Neural cell (in vitro differentiated cells): ENCODE measurements around the gene TSPAN15. TPM values are rescaled to one million over a fixed set of nuclear protein-coding genes. Genes with fewer than 3 reads are reported as not detected.

ENCODE experiments used
- H2AFZ ChIP-seq: fragments of 200-600, 300-800 bp; sonication (generic), shearing (Covaris generic); 2 replicates; pipeline ENCODE4 v1.6.0; 2014; ENCODE audit warnings: low read depth, mild to moderate bottlenecking, antibody characterized with exemption, low read length, moderate library complexity
- H3F3A ChIP-seq: fragments of 200-600 bp; shearing (Covaris generic); 2 replicates; pipeline ENCODE4 v1.6.1; 2016; ENCODE audit warnings: mild to moderate bottlenecking, moderate library complexity, mixed read lengths, antibody characterized with exemption, low read length; ENCODE audit not compliant: insufficient read depth, poor library complexity, severe bottlenecking
- H3K27ac ChIP-seq: fragments of 200-600, 300-800 bp; sonication (generic), shearing (Covaris generic); 2 replicates; pipeline ENCODE4 v1.5.1; 2014; ENCODE audit warnings: mild to moderate bottlenecking, low read length, moderate library complexity
- H3K27me3 ChIP-seq: fragments of 300-800, 200-600 bp; sonication (generic), shearing (Covaris generic); 2 replicates; pipeline ENCODE4 v1.6.0; 2014; ENCODE audit warnings: mild to moderate bottlenecking, low read depth, low read length, moderate library complexity; ENCODE audit not compliant: insufficient read depth
- H3K36me3 ChIP-seq: fragments of 300-800, 200-600 bp; sonication (generic), shearing (Covaris generic); 2 replicates; pipeline ENCODE4 v1.5.1; 2014; ENCODE audit warnings: mild to moderate bottlenecking, antibody characterized with exemption, low read length, moderate library complexity; ENCODE audit not compliant: insufficient read depth
- H3K4me2 ChIP-seq: fragments of 300-800, 200-600 bp; sonication (generic), shearing (Covaris generic); 2 replicates; pipeline ENCODE4 v1.6.0; 2014; ENCODE audit warnings: mild to moderate bottlenecking, low read length
- H3K4me3 ChIP-seq: fragments of 300-800, 200-600 bp; sonication (generic), shearing (Covaris generic); 2 replicates; pipeline ENCODE4 v1.5.1; 2014; ENCODE audit warnings: mild to moderate bottlenecking, low read length, moderate library complexity
- H3K79me2 ChIP-seq: fragments of 200-600 bp; shearing (Covaris generic); replicated peaks from 2 replicates; pipeline ENCODE4 v1.6.0; 2014; ENCODE audit warnings: mild to moderate bottlenecking, low read length, moderate library complexity; ENCODE audit not compliant: insufficient read depth
- H3K9ac ChIP-seq: fragments of 300-800, 200-600 bp; sonication (generic), shearing (Covaris generic); 2 replicates; pipeline ENCODE4 v1.6.1; 2016; ENCODE audit warnings: mild to moderate bottlenecking, low read length, mixed read lengths
- H3K9me2 ChIP-seq: fragments of 200-600 bp; shearing (Covaris generic); 2 replicates; pipeline ENCODE4 v1.6.1; 2016; ENCODE audit warnings: mild to moderate bottlenecking, low read length, mixed read lengths; ENCODE audit not compliant: insufficient read depth
- H3K9me3 ChIP-seq: fragments of 200-600, 300-800 bp; sonication (generic), shearing (Covaris generic); 2 replicates; pipeline ENCODE4 v1.6.1; 2016; ENCODE audit warnings: mild to moderate bottlenecking, mixed run types, low read length, moderate library complexity, mixed read lengths
- H4K20me1 ChIP-seq: fragments of 200-600 bp; shearing (Covaris generic); 2 replicates; pipeline ENCODE4 v1.6.1; 2016; ENCODE audit warnings: mild to moderate bottlenecking, mixed run types; ENCODE audit not compliant: insufficient read depth
- EP300 ChIP-seq: fragments of 450-650 bp; conservative IDR thresholded peaks from 2 replicates; pipeline ENCODE4 v1.6.1; 2014; ENCODE audit warnings: antibody characterized with exemption, mild to moderate bottlenecking, moderate library complexity; ENCODE audit not compliant: poor library complexity, severe bottlenecking
- EZH2 ChIP-seq: fragments of 200-600, 300-800 bp; shearing (Covaris generic), sonication (generic); IDR thresholded peaks from 2 replicates; pipeline ENCODE4 v1.6.1; 2014; ENCODE audit warnings: antibody characterized with exemption, low read length, borderline replicate concordance, mild to moderate bottlenecking; ENCODE audit not compliant: insufficient read depth, poor library complexity, severe bottlenecking
- MXI1 ChIP-seq: fragments of 450-650 bp; conservative IDR thresholded peaks from 2 replicates; pipeline ENCODE4 v1.6.1; 2014; ENCODE audit warnings: antibody characterized with exemption, mild to moderate bottlenecking; ENCODE audit not compliant: poor library complexity, severe bottlenecking
- POLR2AphosphoS5 ChIP-seq: IDR thresholded peaks from 2 replicates; pipeline ENCODE4 v1.6.1; 2012
- RAD21 ChIP-seq: fragments of 450-650 bp; conservative IDR thresholded peaks from 2 replicates; pipeline ENCODE4 v1.6.1; 2014; ENCODE audit warnings: antibody characterized with exemption, mild to moderate bottlenecking, moderate library complexity
- SMC3 ChIP-seq: fragments of 450-650 bp; conservative IDR thresholded peaks from 2 replicates; pipeline ENCODE4 v1.6.1; 2014; ENCODE audit warnings: antibody characterized with exemption, mild to moderate bottlenecking, moderate library complexity; ENCODE audit not compliant: poor library complexity
- TAF1 ChIP-seq: IDR thresholded peaks from 2 replicates; pipeline ENCODE4 v1.6.1; 2012; ENCODE audit warnings: low read depth
- polyA plus RNA-seq: library from polyadenylated mRNA; depleted of rRNA; stranded (reverse); fragments of >200 nt; gene quantifications from 2 replicates; pipeline ENCODE4 v1.2.3, GENCODE V29; 2014
- TF ChIP-seq, protein P1 (sequence below): fragments of 450-650 bp; IDR thresholded peaks from 2 replicates; pipeline ENCODE4 v1.5.1; 2014; ENCODE audit warnings: antibody characterized with exemption, mild to moderate bottlenecking, moderate library complexity; ENCODE audit not compliant: poor library complexity, severe bottlenecking
- TF ChIP-seq, protein P2 (sequence below): IDR thresholded peaks from 2 replicates; pipeline ENCODE4 v1.6.1; 2012; ENCODE audit warnings: borderline replicate concordance

Gene TSPAN15
- polyA plus RNA-seq, 1 donor from 2014 or later: 1.2 TPM

DNA sequence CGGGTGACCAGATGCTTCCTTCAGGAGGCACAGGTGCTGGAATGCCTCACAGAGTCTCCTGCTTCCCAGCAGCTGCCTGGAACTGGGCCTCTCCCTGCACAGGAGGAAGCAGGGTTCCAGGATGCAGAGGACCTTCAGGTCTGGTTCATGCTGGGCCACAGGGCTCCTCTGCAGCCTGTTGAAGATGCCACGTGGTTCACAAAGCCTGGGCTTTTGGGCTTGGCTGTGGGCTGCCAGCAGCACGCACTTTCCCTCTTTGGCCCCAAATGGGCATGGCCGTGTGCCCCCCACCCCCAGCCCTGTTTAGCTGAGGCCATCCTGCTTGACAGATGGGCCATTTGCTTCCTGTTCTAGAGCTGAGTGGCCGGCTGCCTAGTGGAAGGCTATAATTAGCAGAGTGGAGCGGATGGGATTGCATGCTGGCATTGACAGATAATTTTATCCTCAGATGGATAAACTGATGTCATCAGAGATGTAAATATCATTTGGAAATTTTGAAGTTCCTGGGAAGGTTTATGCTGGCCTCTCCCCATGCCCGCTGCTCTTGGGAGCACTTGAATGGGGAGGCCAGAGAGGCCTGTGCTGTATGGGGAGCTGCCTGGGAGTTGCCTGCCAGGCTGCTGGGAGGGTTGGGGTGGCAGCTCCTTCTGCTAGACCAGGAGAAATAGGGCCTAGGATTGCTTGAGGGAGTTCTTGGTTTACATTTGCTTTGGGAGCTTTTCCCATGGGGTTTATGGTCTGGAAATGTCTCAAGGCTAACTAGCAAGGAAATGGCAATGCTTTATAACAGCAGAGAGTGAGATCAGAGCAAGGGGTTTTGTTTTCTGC is 28.2 kb downstream of the TSPAN15 start:
- H3K9ac ChIP-seq: no peak overlapping the region

DNA sequence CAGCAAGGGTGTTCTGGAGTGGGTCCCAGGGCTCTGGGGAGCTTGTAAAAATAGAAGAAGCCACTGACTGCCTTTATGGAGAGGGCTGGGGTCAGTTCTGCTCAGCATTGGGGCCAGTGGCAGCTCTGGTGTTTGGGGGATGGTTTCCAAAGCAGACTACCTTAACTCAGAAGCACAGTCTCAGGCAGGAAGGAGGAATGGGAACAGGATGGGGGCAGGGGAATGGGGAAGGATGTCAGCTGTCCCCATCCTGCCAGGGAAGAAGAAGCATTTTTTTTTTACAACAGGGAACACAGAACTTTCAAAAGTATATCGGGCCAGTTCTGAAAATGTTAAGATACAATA is 28.8 kb downstream of the TSPAN15 start:
- Histone ChIP-seq H3K27me3 (no peaks in the 10 kb centered on the region), H2AFZ (no peak overlapping the region), H3K79me2 (no peaks in the 10 kb centered on the region), H4K20me1 (no peaks in the 10 kb centered on the region), H3K27ac (no peak overlapping the region), H3K9ac (no peak overlapping the region), H3F3A (no peaks in the 10 kb centered on the region), H3K4me2 (no peak overlapping the region), H3K9me2 (no peaks in the 10 kb centered on the region), H3K4me3 (no peak overlapping the region), H3K9me3 (no peaks in the 10 kb centered on the region), H3K36me3 (no peaks in the 10 kb centered on the region)
- TF ChIP-seq, protein P1, sequence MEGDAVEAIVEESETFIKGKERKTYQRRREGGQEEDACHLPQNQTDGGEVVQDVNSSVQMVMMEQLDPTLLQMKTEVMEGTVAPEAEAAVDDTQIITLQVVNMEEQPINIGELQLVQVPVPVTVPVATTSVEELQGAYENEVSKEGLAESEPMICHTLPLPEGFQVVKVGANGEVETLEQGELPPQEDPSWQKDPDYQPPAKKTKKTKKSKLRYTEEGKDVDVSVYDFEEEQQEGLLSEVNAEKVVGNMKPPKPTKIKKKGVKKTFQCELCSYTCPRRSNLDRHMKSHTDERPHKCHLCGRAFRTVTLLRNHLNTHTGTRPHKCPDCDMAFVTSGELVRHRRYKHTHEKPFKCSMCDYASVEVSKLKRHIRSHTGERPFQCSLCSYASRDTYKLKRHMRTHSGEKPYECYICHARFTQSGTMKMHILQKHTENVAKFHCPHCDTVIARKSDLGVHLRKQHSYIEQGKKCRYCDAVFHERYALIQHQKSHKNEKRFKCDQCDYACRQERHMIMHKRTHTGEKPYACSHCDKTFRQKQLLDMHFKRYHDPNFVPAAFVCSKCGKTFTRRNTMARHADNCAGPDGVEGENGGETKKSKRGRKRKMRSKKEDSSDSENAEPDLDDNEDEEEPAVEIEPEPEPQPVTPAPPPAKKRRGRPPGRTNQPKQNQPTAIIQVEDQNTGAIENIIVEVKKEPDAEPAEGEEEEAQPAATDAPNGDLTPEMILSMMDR: no peak
- TF ChIP-seq, protein P2, sequence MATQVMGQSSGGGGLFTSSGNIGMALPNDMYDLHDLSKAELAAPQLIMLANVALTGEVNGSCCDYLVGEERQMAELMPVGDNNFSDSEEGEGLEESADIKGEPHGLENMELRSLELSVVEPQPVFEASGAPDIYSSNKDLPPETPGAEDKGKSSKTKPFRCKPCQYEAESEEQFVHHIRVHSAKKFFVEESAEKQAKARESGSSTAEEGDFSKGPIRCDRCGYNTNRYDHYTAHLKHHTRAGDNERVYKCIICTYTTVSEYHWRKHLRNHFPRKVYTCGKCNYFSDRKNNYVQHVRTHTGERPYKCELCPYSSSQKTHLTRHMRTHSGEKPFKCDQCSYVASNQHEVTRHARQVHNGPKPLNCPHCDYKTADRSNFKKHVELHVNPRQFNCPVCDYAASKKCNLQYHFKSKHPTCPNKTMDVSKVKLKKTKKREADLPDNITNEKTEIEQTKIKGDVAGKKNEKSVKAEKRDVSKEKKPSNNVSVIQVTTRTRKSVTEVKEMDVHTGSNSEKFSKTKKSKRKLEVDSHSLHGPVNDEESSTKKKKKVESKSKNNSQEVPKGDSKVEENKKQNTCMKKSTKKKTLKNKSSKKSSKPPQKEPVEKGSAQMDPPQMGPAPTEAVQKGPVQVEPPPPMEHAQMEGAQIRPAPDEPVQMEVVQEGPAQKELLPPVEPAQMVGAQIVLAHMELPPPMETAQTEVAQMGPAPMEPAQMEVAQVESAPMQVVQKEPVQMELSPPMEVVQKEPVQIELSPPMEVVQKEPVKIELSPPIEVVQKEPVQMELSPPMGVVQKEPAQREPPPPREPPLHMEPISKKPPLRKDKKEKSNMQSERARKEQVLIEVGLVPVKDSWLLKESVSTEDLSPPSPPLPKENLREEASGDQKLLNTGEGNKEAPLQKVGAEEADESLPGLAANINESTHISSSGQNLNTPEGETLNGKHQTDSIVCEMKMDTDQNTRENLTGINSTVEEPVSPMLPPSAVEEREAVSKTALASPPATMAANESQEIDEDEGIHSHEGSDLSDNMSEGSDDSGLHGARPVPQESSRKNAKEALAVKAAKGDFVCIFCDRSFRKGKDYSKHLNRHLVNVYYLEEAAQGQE: no peak
- TF ChIP-seq POLR2AphosphoS5 (no peak), EZH2 (no peak), EP300 (no peak), MXI1 (no peak), RAD21 (no peak), SMC3 (no peak), TAF1 (no peak)

More for the DNA sequence above, 28.2 kb downstream of the TSPAN15 start:
- Histone ChIP-seq H2AFZ (no peak overlapping the region), H3K9me3 (no peaks in the 10 kb centered on the region), H3K27ac (no peak overlapping the region), H3K4me3 (no peak overlapping the region), H3K36me3 (no peaks in the 10 kb centered on the region), H3K4me2 (no peak overlapping the region), H3K79me2 (no peaks in the 10 kb centered on the region), H4K20me1 (no peaks in the 10 kb centered on the region), H3K9me2 (no peaks in the 10 kb centered on the region), H3F3A (no peaks in the 10 kb centered on the region), H3K27me3 (no peaks in the 10 kb centered on the region)
- TF ChIP-seq SMC3: no peak
- TF ChIP-seq MXI1: no peak
- TF ChIP-seq RAD21: no peak
- TF ChIP-seq, protein P1: no peak
- TF ChIP-seq POLR2AphosphoS5: no peak
- no peak for TF ChIP-seq TAF1
- TF ChIP-seq, protein P2: no peak
- TF ChIP-seq EP300: no peak
- no peak for TF ChIP-seq EZH2
